Gastroesophageal sphincter (tissue), 3 donors: ENCODE data around the gene PAIP2B.

ENCODE experiments used
- POLR2AphosphoS5 ChIP-seq: sonication (generic); formaldehyde crosslinking; IDR thresholded peaks from one replicate; pipeline ENCODE4 v1.6.1; 2017; ENCODE audit warnings: antibody characterized with exemption
- TF ChIP-seq, protein P1 (sequence below), 4 experiments: fragments of 200-600 bp in 2 of 4; fragments of 450-650 bp in 2 of 4; sonication (generic) in 1 of 4; IDR thresholded peaks; one replicate each; pipeline ENCODE4 v1.5.1; 2017 to 2019; ENCODE audit warnings: antibody characterized with exemption in 4 of 4, mild to moderate bottlenecking in 2 of 4, moderate library complexity in 2 of 4

DNA sequence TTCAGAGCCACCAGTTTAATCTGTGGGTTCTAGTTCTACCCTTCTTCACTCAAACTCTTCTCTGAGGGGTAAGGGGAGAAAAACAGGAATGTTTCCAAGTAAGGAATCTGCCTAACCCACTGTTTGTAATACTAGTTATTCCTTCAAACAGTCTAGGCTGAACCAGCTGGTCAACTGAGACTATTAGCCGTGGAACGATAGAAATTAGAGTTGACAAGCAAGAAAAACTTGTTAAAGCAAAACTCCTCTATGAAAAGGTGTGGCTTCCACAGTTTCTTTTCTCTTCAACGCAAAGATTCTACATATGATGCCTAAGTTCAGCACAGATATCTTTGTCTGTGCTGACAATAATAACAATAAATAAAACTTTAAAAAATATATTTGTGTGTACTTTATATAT lies 11.5 kb downstream of the PAIP2B start:
- TF ChIP-seq, protein P1, sequence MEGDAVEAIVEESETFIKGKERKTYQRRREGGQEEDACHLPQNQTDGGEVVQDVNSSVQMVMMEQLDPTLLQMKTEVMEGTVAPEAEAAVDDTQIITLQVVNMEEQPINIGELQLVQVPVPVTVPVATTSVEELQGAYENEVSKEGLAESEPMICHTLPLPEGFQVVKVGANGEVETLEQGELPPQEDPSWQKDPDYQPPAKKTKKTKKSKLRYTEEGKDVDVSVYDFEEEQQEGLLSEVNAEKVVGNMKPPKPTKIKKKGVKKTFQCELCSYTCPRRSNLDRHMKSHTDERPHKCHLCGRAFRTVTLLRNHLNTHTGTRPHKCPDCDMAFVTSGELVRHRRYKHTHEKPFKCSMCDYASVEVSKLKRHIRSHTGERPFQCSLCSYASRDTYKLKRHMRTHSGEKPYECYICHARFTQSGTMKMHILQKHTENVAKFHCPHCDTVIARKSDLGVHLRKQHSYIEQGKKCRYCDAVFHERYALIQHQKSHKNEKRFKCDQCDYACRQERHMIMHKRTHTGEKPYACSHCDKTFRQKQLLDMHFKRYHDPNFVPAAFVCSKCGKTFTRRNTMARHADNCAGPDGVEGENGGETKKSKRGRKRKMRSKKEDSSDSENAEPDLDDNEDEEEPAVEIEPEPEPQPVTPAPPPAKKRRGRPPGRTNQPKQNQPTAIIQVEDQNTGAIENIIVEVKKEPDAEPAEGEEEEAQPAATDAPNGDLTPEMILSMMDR (IDR thresholded peaks at IDR 0.05): no peak
- TF ChIP-seq POLR2AphosphoS5: no peak
